Effector CD8-positive, alpha-beta T cell (primary cell): ENCODE data around the gene CLASP1.
"Not testable (repeated sequence)": the region's sequence is repeated elsewhere in the genome, so short reads cannot be mapped to it uniquely, and the experiment has no call there.

Source experiments
- DNase-seq: peaks from one replicate; lab custom pipeline; 2025; lab: John Stamatoyannopoulos, UW
- total RNA-seq, 4 experiments: gene quantifications; one replicate each; lab custom pipeline; 2026; lab: John Stamatoyannopoulos, UW

Gene CLASP1
- 177 to 353 (median 264) reads per million in 4 experiments for total RNA-seq

- peak; percentile 53 for DNase-seq
Measured at GRCh38 chr2:121649149-121649595, at the start of gene CLASP1. Gene CLASP1, minus strand, starts transcription at chr2:121649462. Its CDS starts 43,567 bp downstream, at chr2:121605895.

- DNase-seq, result no peak
Measured at GRCh38 chr2:121698318-121698930, 49.2 kb upstream of the CLASP1 start.

DNA sequence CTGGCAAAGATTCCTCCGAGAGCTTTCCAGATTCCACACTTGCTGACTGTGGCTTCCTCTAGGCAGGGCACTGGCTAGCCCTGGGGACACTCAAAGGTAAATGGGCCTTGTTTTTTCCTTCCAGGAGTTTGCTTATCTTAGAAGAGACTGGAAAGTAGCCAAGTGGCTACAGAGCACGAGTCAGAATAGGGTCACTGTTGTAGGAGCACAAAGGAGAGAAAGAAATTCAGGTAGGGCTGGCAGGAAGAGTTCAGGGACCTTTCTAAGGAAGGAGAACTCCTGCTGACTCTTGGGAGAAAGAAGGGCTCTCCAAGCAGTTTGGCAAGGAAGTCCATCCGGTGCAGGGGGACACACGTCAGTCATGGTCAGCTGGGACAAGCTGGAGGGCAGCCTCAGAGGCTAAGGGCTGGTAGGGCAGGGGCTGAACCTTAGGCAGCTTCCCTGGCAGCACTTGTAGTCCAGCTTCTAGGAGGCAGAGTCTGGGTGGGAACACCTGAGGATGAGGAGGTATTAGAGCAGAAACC is 47.9 kb upstream of the CLASP1 start:
- DNase-seq, result no peak

- DNase-seq, result no peak
Measured at GRCh38 chr2:121696410-121696930, 47.2 kb upstream of the CLASP1 start.

DNA sequence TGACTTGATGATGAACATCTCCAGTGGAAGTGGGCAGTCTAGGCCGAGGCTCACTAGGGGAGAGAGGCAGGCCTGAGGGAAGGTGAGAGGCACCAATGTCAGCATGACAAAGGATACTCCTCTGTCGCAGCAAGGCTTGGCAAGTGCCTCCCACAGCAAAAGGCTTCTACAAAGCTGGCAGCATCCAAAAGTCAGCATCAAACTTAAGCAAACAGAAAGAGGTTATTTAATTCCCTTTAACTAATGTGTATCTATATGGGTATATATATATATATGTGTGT is 45.8 kb upstream of the CLASP1 start:
- no peak for DNase-seq

DNA sequence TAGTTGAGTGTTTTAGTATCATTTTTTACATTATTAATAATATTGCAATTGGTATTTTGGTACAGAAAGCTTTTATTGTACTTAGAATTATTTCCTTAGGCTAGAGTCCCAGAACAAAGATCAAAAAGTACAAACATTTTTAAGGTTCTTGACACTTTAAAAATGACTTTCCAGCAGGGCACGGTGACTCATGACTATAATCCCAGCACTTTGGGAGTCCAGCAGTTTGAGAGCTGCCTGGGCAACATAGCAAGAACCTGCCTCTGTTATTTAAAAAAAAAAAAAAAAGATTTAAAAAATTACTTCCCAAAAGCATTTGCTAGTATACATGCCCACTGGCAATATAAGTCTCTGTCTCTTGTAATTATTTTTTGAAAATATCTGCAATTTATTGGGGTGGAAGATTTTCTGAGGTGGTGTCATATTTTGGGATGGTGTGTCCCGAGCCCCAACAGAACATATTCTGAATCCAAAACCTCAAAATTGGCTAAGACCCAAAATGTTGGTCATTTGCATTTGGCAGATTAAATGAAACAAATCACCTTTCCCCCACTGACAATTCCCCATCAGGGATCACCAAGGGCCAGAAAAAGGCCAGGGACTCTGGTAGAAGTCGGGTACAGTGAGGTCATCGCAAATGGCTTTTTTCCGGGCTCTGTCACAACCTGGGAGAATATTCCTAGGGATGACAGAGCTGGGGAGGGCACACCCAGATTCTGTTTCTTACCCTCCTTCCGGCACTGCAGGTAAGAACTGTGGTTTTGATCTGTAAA is 45.3 kb upstream of the CLASP1 start:
- DNase-seq, result no peak

- not testable (repeated sequence) for DNase-seq
Measured at GRCh38 chr2:121690572-121690971, 41.3 kb upstream of the CLASP1 start.

GRCh38 chr2:121690095-121690494 is 40.8 kb upstream of the CLASP1 start:
- DNase-seq, result no peak

- DNase-seq, result no peak
Measured at GRCh38 chr2:121689356-121689755, 40.1 kb upstream of the CLASP1 start.

GRCh38 chr2:121688820-121689219 is 39.6 kb upstream of the CLASP1 start:
- DNase-seq, result no peak

DNA sequence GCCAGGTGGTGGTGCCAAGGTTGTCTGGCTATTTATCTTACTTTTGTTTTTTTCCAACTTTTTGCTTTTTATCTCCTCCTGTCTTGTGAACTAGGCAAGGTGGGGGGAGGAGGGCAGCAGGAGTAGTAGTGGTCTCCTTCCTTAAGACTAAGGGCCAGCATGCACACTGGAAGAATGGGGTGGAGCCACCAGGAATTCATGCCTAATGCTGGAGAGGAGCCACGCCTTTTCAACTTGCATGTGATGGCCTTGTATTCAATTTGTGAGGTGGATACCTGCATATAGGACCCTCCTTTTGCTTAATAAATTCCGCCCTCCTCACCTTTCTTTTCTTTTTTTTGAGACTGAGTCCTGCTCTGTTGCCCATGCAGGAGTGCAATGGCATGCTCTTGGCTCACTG is 37.6 kb upstream of the CLASP1 start:
- DNase-seq, result no peak

- DNase-seq, result no peak
Measured at GRCh38 chr2:121686218-121686617, 37.0 kb upstream of the CLASP1 start.

DNA sequence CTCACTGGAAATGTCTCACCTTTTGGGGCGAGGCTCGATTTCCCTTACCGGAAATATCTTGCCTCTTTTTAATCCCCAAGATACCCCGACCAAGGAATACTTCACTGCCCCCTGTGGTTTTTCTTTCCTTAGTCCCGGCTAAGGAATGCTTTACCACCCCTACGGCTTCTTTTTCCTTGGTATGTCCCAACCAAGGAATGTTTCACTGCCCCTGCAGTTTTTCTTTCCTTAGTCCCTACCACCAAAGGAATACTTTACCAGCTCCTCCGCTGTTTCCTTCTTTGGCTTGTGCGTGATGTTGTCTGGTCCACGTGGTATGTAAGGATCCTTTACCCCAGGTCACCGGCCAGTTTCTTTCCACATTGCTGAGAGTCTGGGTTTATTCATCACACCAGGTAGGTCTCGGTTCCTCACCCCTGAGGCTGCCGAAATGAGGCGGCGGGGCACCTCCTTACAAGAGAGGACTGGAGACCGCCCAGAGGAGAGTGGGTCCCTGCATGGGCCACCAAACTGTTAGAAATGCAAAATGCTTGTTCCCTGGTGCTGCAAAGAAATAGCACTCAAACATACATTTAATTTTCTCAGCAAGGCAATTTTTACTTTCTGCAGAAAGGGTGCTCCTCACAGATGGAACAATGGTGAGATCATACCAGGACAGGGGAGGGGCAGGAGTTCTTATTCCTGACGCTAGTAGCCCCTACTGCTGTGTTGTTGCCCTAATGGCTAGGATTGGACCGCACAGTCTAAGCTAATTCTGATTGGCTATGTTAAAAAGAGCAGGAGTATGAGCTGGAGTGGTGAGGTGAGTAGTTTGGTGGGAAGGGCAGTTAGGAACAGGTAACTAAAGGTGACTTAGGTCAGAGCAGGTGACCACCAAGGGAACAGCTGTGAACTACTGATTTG is 33.4 kb upstream of the CLASP1 start:
- DNase-seq, result no peak

DNA sequence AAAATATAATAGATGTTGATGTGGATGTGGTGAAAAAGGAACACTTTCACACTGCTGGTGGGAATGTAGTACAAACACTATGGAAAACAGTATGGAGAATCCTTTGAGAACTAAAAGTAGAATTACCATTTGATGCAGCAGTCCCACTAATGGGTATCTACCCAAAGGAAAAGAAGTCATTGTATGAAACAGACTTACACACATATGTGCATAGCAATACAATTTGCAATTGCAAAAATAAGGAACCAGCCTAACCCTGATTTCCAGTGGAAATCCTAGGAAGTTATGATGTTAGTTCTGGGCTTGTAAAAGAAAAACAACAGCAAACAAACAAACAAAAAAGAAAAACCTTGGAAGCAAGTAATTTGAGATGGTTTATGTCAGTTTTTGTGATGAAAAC is 28.6 kb upstream of the CLASP1 start:
- no peak for DNase-seq

DNA sequence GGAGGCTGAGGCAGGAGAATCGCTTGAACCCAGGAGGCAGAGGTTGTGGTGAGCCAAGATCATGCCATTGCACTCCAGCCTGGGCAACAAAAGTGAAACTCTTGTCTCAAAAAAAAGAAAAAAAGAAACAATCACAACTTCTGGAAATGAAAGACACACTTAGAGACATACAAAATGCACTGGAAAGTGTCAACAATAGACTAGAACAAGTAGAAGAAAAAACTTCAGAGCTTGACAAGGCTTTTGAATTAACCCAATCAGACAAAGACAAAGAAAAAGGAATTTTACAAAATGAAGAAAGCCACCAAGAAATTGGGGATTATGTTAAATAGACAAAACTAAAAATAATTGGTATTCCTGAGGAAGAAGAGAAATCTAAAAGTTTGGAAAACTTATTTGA is 22.4 kb upstream of the CLASP1 start:
- DNase-seq, result not testable (repeated sequence)

- no peak for DNase-seq
Measured at GRCh38 chr2:121670181-121670580, 20.9 kb upstream of the CLASP1 start.

GRCh38 chr2:121667618-121668017 is 18.4 kb upstream of the CLASP1 start:
- DNase-seq, result no peak

DNA sequence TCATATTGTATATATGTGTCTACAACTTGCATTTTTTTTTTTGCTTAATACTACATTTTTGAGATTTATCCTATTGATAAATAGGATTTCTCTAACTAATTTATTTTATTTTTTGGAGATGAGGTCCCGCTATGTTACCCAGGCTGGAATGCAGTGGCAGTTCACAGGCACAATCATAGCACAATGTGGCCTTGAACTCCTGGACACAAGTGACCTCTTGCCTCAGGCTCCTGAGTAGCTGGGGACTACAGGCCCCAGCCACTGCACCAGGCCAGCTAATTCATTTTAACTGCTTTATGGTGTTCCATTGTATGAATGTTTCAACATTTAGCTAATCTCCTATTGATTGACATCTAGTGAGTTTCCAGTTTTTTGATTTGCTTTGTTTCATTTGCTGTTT is 16.8 kb upstream of the CLASP1 start:
- DNase-seq, result no peak

DNA sequence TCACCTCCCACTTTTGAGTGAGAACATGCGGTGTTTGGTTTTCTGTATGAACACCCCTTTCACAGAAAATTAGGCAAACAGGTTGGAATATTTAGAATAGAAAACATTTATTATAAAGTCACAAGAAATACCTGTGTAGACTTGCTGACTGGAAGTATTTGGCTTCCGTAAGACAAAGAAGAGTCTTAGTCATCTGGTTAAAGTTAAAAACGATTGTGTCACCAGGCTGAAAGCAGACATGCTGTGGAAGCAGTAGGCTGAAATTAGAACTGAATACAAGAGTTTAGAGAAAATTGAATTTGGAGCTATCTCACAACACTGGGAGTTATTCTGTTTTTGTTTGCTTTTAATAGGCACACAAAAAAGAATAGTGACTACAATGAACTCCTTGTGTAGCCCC is 16.2 kb upstream of the CLASP1 start:
- no peak for DNase-seq

GRCh38 chr2:121664713-121665112 is 15.5 kb upstream of the CLASP1 start:
- DNase-seq, result no peak

GRCh38 chr2:121664086-121664485 is 14.8 kb upstream of the CLASP1 start:
- DNase-seq, result no peak

DNA sequence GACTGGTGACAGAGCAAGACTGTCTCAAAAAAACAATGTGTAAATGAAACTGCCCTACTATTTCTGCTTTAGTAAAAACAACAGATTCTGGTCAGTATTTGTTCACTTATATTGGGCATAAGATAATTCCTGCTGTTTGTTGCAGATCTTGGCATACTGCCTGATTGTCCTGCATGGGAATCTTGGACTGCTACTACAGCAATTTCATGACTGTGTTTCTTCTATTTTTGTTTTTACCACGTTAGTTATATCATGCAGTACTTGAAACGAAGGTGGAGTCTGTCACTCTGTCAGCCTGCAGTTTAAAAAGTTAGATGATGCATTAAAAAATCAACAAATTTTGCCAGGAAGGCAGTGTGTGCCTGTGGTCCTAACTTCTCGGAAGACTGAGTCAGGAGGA is 14.2 kb upstream of the CLASP1 start:
- no peak for DNase-seq
